GM23338 (cell line): ENCODE results near the gene PLS3.

Source experiments
- CREB1 ChIP-seq: fragments of 250-450 bp; sonication (Bioruptor Pico); IDR thresholded peaks from 2 replicates; pipeline ENCODE4 v1.5.0; 2020; ENCODE audit warnings: low read depth, mild to moderate bottlenecking, moderate library complexity
- CTCF ChIP-seq, 2 experiments: fragments of 200-600 bp in 1 of 2; sonication (generic) in 1 of 2; conservative IDR thresholded peaks; 2 replicates each; pipeline versions ENCODE4 v1.5.1 to v1.6.1; 2016 to 2017; ENCODE audit warnings: antibody characterized with exemption in 2 of 2, low read depth in 2 of 2, mild to moderate bottlenecking in 2 of 2, moderate library complexity in 1 of 2
- ETS1 ChIP-seq: IDR thresholded peaks from 2 replicates; pipeline ENCODE4 v1.6.1; 2016; ENCODE audit warnings: antibody characterized with exemption
- EZH2 ChIP-seq: fragments of 200-600 bp; sonication (generic); IDR thresholded peaks from one replicate; pipeline ENCODE4 v1.8.0; 2017; ENCODE audit warnings: antibody characterized with exemption, mild to moderate bottlenecking, low read depth; ENCODE audit not compliant: unreplicated experiment
- NANOG ChIP-seq: IDR thresholded peaks from 2 replicates; pipeline ENCODE4 v1.6.1; 2016; ENCODE audit warnings: antibody characterized with exemption, borderline replicate concordance
- POLR2AphosphoS5 ChIP-seq: IDR thresholded peaks from 2 replicates; pipeline ENCODE4 v1.6.1; 2016; ENCODE audit warnings: antibody characterized with exemption, low read depth

- TF ChIP-seq CTCF (conservative IDR thresholded peaks at IDR 0.05; ENCODE audit: low read depth in 2 of 2) (no peak), EZH2 (no peak), CREB1 (CRISPR knock-in tag) (no peak), POLR2AphosphoS5 (no peak), ETS1 (no peak), NANOG (no peak)
Observed at GRCh38 chrX:115591856-115592842, 31.2 kb downstream of the PLS3 start.
